SKM-1 treated with dmso at 0.1 percent for 144 hours (cell line): Measurements from ENCODE around the gene GMNC.
A peak's percentile ranks its signal among the peaks of the same experiment; 100 is the strongest.

Experiments
- DNase-seq: peaks from one replicate; lab custom pipeline; 2025; ENCODE audit not compliant: unreplicated experiment; lab: John Stamatoyannopoulos, UW

The GMNC gene

GRCh38 chr3:190849607-190850006 lies 12.9 kb downstream of the GMNC start:
- DNase-seq = no peak

GRCh38 chr3:190848870-190849269 lies 13.6 kb downstream of the GMNC start:
- DNase-seq = no peak

GRCh38 chr3:190847436-190847835 lies 15.1 kb downstream of the GMNC start:
- no peak for DNase-seq

- no peak for DNase-seq
Observed at GRCh38 chr3:190840146-190840545, 22.3 kb downstream of the GMNC start.

- no peak for DNase-seq
Observed at GRCh38 chr3:190831225-190831624, 31.3 kb downstream of the GMNC start.

- no peak for DNase-seq
Observed at GRCh38 chr3:190830031-190830430, 32.5 kb downstream of the GMNC start.

- DNase-seq = no peak
Observed at GRCh38 chr3:190826018-190826417, 36.5 kb downstream of the GMNC start.

- no peak for DNase-seq
Observed at GRCh38 chr3:190825386-190826016, 37.0 kb downstream of the GMNC start.

- peak; percentile 19 for DNase-seq
Observed at GRCh38 chr3:190811775-190812480, 50.6 kb downstream of the GMNC start.

- DNase-seq = no peak
Observed at GRCh38 chr3:190810957-190811356, 51.5 kb downstream of the GMNC start.

- no peak for DNase-seq
Observed at GRCh38 chr3:190809351-190809750, 53.1 kb downstream of the GMNC start.

GRCh38 chr3:190807719-190808375 lies 54.6 kb downstream of the GMNC start:
- DNase-seq = no peak
